ENCODE data around the gene PLPP2. TPM values are rescaled to one million over a fixed set of nuclear protein-coding genes. Genes with fewer than 3 reads are reported as not detected.

Gene PLPP2
- total RNA-seq, 1 donor from 2014 or later, result 26.2 TPM

DNA sequence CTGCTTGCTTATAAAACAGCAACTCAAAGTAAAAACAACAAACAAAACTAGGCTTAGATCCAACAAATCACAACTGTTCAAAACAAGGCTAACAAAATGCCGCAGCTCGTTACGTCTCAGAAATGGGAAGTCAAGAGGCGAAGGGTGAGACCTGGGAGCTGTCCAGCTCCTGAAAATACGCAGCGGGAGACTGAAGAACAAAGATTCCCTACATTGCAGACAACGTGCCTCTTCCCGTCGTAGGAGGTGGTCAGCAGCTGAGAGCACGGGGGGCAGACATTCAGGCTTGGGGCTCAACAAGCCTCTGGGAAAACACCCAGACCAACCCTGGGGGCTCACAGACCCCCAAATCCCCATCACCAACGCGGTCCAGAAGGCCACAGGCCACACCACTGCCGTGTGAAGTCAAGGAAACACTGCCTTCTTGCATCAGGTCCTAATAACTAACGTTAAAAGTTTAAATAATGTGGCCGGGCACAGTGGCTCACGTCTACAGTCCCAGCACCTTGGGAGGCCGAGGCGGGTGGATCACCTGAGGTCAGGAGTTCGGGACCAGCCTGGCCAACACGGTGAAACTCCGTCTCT is 13.5 kb downstream of the PLPP2 start:
- TF ChIP-seq, protein P1, sequence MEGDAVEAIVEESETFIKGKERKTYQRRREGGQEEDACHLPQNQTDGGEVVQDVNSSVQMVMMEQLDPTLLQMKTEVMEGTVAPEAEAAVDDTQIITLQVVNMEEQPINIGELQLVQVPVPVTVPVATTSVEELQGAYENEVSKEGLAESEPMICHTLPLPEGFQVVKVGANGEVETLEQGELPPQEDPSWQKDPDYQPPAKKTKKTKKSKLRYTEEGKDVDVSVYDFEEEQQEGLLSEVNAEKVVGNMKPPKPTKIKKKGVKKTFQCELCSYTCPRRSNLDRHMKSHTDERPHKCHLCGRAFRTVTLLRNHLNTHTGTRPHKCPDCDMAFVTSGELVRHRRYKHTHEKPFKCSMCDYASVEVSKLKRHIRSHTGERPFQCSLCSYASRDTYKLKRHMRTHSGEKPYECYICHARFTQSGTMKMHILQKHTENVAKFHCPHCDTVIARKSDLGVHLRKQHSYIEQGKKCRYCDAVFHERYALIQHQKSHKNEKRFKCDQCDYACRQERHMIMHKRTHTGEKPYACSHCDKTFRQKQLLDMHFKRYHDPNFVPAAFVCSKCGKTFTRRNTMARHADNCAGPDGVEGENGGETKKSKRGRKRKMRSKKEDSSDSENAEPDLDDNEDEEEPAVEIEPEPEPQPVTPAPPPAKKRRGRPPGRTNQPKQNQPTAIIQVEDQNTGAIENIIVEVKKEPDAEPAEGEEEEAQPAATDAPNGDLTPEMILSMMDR (IDR thresholded peaks at IDR 0.05; ENCODE audit: unreplicated experiment), result no peak
- Mint-ChIP-seq H3K9me3 (ENCODE audit: unreplicated experiment) (no peaks in the 10 kb centered on the region), H3K36me3 (ENCODE audit: low read depth, unreplicated experiment) (no peaks in the 10 kb centered on the region), H3K4me1 (ENCODE audit: unreplicated experiment) (no peaks in the 10 kb centered on the region), H3K27me3 (ENCODE audit: unreplicated experiment) (peaks cover 1% of the 10 kb centered on the region), H3K27ac (ENCODE audit: unreplicated experiment) (no peak overlapping the region), H3K4me3 (ENCODE audit: unreplicated experiment) (no peak overlapping the region)
- DNase-seq (ENCODE audit: low spot score), result peak; percentile 56

DNA sequence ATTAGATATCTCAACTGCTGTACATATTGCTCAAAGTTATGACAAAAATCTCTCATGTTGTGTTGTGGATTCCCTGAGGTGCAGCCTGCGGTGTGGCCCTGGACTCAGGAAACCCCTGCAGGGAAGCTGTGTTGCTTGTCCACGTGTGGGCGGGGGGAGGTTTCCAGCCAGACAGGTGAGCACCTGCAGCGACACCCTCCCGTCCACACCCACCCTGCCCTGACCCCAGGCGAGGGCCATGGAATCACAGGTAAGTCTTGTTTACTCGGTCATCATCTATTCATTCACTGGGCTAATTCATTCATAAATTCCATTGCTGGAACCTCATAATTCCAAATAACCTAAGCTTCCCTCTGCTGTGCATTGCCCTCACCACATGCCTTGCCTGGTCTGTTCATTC is 14.1 kb downstream of the PLPP2 start:
- no peaks in the 10 kb centered on the region for H3K9me3 Mint-ChIP-seq (ENCODE audit: unreplicated experiment)
- TF ChIP-seq, protein P1 (IDR thresholded peaks at IDR 0.05; ENCODE audit: unreplicated experiment), result no peak
- H3K27ac Mint-ChIP-seq (ENCODE audit: unreplicated experiment), result no peak overlapping the region
- peaks cover 1% of the 10 kb centered on the region for H3K27me3 Mint-ChIP-seq (ENCODE audit: unreplicated experiment)
- DNase-seq (ENCODE audit: low spot score), result no peak
- H3K36me3 Mint-ChIP-seq (ENCODE audit: low read depth, unreplicated experiment), result no peaks in the 10 kb centered on the region
- no peaks in the 10 kb centered on the region for H3K4me1 Mint-ChIP-seq (ENCODE audit: unreplicated experiment)
- H3K4me3 Mint-ChIP-seq (ENCODE audit: unreplicated experiment), result no peak overlapping the region

DNA sequence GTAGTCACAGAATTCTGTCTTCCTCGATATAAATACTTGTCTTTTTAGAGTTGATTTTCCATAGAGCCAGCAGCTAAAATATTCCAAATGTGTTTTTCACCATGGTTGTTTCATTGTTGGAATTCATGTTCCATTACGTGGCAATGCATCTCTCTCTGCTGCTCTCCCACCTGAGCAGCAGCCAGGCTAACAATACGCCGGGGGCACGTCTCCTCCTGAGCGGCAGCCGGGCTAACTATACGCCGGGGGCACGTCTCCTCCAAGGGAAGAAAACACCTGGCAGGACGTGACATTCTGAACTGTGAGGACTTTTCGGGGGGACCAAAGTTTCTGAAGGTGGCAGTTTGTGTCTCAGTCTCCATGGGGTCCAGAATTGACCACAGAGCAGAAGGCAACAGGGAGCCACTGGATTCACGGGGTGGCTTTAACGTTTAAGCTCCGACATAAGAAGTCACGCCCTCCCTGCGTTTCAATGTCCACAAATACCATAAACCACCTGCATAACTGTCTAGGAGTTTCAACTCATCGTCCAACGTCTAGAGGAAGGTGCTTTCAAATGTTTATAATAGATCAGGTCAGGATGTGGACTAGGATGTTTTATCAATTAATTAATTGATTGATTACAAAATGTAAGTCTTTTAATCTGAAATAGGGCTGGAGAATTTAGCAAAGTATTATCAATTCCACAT is 15.1 kb downstream of the PLPP2 start:
- Mint-ChIP-seq H3K9me3 (ENCODE audit: unreplicated experiment) (no peaks in the 10 kb centered on the region), H3K4me3 (ENCODE audit: unreplicated experiment) (no peak overlapping the region), H3K4me1 (ENCODE audit: unreplicated experiment) (no peaks in the 10 kb centered on the region), H3K27ac (ENCODE audit: unreplicated experiment) (no peak overlapping the region), H3K36me3 (ENCODE audit: low read depth, unreplicated experiment) (no peaks in the 10 kb centered on the region), H3K27me3 (ENCODE audit: unreplicated experiment) (peaks cover 1% of the 10 kb centered on the region)
- DNase-seq (ENCODE audit: low spot score), result no peak
- TF ChIP-seq, protein P1 (IDR thresholded peaks at IDR 0.05; ENCODE audit: unreplicated experiment), result no peak

DNA sequence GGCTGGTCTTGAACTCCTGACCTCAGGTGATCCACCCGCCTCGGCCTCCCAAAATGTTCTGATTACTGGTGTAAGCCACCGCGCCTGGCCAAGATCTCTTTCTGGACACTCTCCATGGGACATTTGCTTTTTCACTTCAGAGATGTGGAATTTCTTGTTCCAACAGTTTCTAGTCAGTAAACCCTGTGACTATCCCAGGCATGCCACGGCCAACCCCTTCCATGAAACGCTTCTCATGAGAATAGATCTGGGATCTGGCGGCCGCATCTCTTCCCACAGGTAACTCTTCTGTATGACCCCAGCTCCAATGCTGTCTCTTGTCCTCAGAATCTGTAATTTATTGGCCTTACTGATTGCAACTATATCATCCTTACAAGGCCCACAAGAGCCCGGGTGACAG is 16.2 kb downstream of the PLPP2 start:
- no peak overlapping the region for H3K27ac Mint-ChIP-seq (ENCODE audit: unreplicated experiment)
- no peaks in the 10 kb centered on the region for H3K4me1 Mint-ChIP-seq (ENCODE audit: unreplicated experiment)
- no peak for DNase-seq (ENCODE audit: low spot score)
- TF ChIP-seq, protein P1 (IDR thresholded peaks at IDR 0.05; ENCODE audit: unreplicated experiment), result no peak
- peaks cover 1% of the 10 kb centered on the region for H3K27me3 Mint-ChIP-seq (ENCODE audit: unreplicated experiment)
- no peak overlapping the region for H3K4me3 Mint-ChIP-seq (ENCODE audit: unreplicated experiment)
- no peaks in the 10 kb centered on the region for H3K9me3 Mint-ChIP-seq (ENCODE audit: unreplicated experiment)
- H3K36me3 Mint-ChIP-seq (ENCODE audit: low read depth, unreplicated experiment), result no peaks in the 10 kb centered on the region

DNA sequence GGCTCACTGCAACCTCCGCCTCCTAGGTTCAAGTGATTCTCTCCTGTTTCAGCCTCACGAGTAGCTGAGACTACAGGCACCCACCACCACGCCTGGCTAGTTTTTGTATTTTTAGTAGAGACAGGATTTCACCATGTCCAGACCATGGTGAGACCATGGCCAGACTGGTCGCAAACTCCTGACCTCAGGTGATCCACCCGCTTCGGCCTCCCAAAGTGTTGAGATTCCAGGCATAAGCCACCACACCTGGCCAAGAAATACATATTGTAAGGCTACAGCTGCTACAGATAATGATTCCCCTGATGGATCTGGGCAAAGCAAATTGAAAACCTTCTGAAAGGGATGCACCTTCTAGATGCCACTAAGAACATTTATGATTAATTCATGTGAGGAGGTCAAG is 17.8 kb downstream of the PLPP2 start:
- TF ChIP-seq, protein P1 (IDR thresholded peaks at IDR 0.05; ENCODE audit: unreplicated experiment), result no peak
- Mint-ChIP-seq H3K27ac (ENCODE audit: unreplicated experiment) (no peak overlapping the region), H3K4me1 (ENCODE audit: unreplicated experiment) (no peaks in the 10 kb centered on the region), H3K36me3 (ENCODE audit: low read depth, unreplicated experiment) (no peaks in the 10 kb centered on the region), H3K27me3 (ENCODE audit: unreplicated experiment) (no peaks in the 10 kb centered on the region), H3K9me3 (ENCODE audit: unreplicated experiment) (no peaks in the 10 kb centered on the region), H3K4me3 (ENCODE audit: unreplicated experiment) (no peak overlapping the region)
- no peak for DNase-seq (ENCODE audit: low spot score)

All from endothelial cell (in vitro differentiated cells).